ENCODE results near the gene LRP5. TPM values are rescaled to one million over a fixed set of nuclear protein-coding genes. Genes with fewer than 3 reads are reported as not detected.

Gene LRP5
- total RNA-seq, 2 donors from 2014 or later, result 34.6 to 60.9 TPM

GRCh38 chr11:68314203-68315170 lies 2.1 kb downstream of the LRP5 start:
- Histone ChIP-seq H3K36me3 (no peaks in the 10 kb centered on the region), H3K9me3 (no peaks in the 10 kb centered on the region), H3K27ac (peak overlapping the region; percentile 80 to 87), H3K4me3 (peak overlapping the region; percentile 69), H3K4me1 (peaks cover 0 to 47% of the 10 kb centered on the region in 2 donors), H3K27me3 (no peaks in the 10 kb centered on the region)
- TF ChIP-seq CTCF (IDR thresholded peaks at IDR 0.05), result no peak
- DNase-seq (ENCODE audit: low spot score), result no peak

- Histone ChIP-seq H3K9me3 (no peaks in the 10 kb centered on the region), H3K36me3 (no peaks in the 10 kb centered on the region), H3K4me1 (peaks cover 0 to 47% of the 10 kb centered on the region in 2 donors), H3K27ac (peak overlapping the region; percentile 80 to 87), H3K27me3 (no peaks in the 10 kb centered on the region), H3K4me3 (peak overlapping the region in 1 of 2 donors; percentile 69)
- no peak for TF ChIP-seq CTCF (IDR thresholded peaks at IDR 0.05)
- DNase-seq (ENCODE audit: low spot score), result no peak
Measured at GRCh38 chr11:68315171-68315920, 3.0 kb downstream of the LRP5 start.

- DNase-seq (ENCODE audit: low spot score), result no peak
- no peaks in the 10 kb centered on the region for H3K36me3 ChIP-seq
- no peak for TF ChIP-seq CTCF (IDR thresholded peaks at IDR 0.05)
- peaks cover 0 to 59% of the 10 kb centered on the region in 2 donors for H3K4me1 ChIP-seq
- H3K27ac ChIP-seq, result peak overlapping the region; percentile 58 to 87
- H3K9me3 ChIP-seq, result no peaks in the 10 kb centered on the region
- H3K4me3 ChIP-seq, result no peak overlapping the region
- no peaks in the 10 kb centered on the region for H3K27me3 ChIP-seq
Measured at GRCh38 chr11:68317147-68317785, 4.9 kb downstream of the LRP5 start.

GRCh38 chr11:68321293-68322051 lies 9.1 kb downstream of the LRP5 start:
- no peak for TF ChIP-seq CTCF (IDR thresholded peaks at IDR 0.05)
- H3K27ac ChIP-seq, result peak overlapping the region in 1 of 2 donors; percentile 35
- no peak overlapping the region for H3K4me3 ChIP-seq
- no peaks in the 10 kb centered on the region for H3K36me3 ChIP-seq
- H3K27me3 ChIP-seq, result no peaks in the 10 kb centered on the region
- H3K4me1 ChIP-seq, result peaks cover 0 to 60% of the 10 kb centered on the region in 2 donors
- no peak for DNase-seq (ENCODE audit: low spot score)
- no peaks in the 10 kb centered on the region for H3K9me3 ChIP-seq

GRCh38 chr11:68322052-68322430 lies 9.7 kb downstream of the LRP5 start:
- Histone ChIP-seq H3K4me3 (no peak overlapping the region), H3K4me1 (peaks cover 0 to 60% of the 10 kb centered on the region in 2 donors), H3K27me3 (no peaks in the 10 kb centered on the region), H3K9me3 (no peaks in the 10 kb centered on the region), H3K36me3 (no peaks in the 10 kb centered on the region), H3K27ac (peak overlapping the region in 1 of 2 donors; percentile 35)
- no peak for TF ChIP-seq CTCF (IDR thresholded peaks at IDR 0.05)
- no peak for DNase-seq (ENCODE audit: low spot score)

Measured in right atrium auricular region (tissue), 2 donors.